Hepatocyte (in vitro differentiated cells): ENCODE measurements around the gene IFNA6. TPM values are rescaled to one million over a fixed set of nuclear protein-coding genes. Genes with fewer than 3 reads are reported as not detected.

ENCODE experiments used
- DNase-seq: peaks from one replicate; pipeline ENCODE4 v3.0.0-alpha.2; 2016; ENCODE audit warnings: low spot score
- H2AFZ ChIP-seq: fragments of 200-600 bp; sonication (generic); 2 replicates; pipeline ENCODE4 v1.6.0; 2016; ENCODE audit warnings: antibody characterized with exemption, mild to moderate bottlenecking
- H3K27ac ChIP-seq: fragments of 200-600 bp; sonication (generic); 2 replicates; pipeline ENCODE4 v1.5.1; 2016; ENCODE audit warnings: mild to moderate bottlenecking
- H3K27me3 ChIP-seq: fragments of 200-600 bp; sonication (generic); 2 replicates; pipeline ENCODE4 v1.6.1; 2016
- H3K36me3 ChIP-seq: fragments of 200-600 bp; sonication (generic); replicated peaks from 2 replicates; pipeline ENCODE4 v1.5.1; 2016; ENCODE audit warnings: low read depth; ENCODE audit not compliant: insufficient read depth
- H3K4me1 ChIP-seq: fragments of 200-600 bp; sonication (generic); 2 replicates; pipeline ENCODE4 v1.5.1; 2016; ENCODE audit warnings: mild to moderate bottlenecking, moderate library complexity; ENCODE audit not compliant: insufficient read depth
- H3K4me2 ChIP-seq: fragments of 200-600 bp; sonication (generic); 2 replicates; pipeline ENCODE4 v1.6.0; 2016
- H3K4me3 ChIP-seq: fragments of 200-600 bp; sonication (generic); 2 replicates; pipeline ENCODE4 v1.5.1; 2016; ENCODE audit warnings: mild to moderate bottlenecking
- H3K79me2 ChIP-seq: fragments of 200-600 bp; sonication (generic); 2 replicates; pipeline ENCODE4 v1.6.0; 2017; ENCODE audit warnings: mild to moderate bottlenecking
- H3K9me2 ChIP-seq: fragments of 200-600 bp; sonication (generic); replicated peaks from 2 replicates; pipeline ENCODE4 v1.6.0; 2017; ENCODE audit warnings: mild to moderate bottlenecking; ENCODE audit not compliant: insufficient read depth
- H3K9me3 ChIP-seq: fragments of 200-600 bp; sonication (generic); 2 replicates; pipeline ENCODE4 v1.5.1; 2016; ENCODE audit warnings: low read depth, mild to moderate bottlenecking
- H4K20me1 ChIP-seq: fragments of 200-600 bp; sonication (generic); 2 replicates; pipeline ENCODE4 v1.6.0; 2016; ENCODE audit warnings: mild to moderate bottlenecking; ENCODE audit not compliant: insufficient read depth, poor library complexity, severe bottlenecking
- EZH2 ChIP-seq: fragments of 200-600 bp; sonication (generic); IDR thresholded peaks from 2 replicates; pipeline ENCODE4 v1.6.1; 2016; ENCODE audit warnings: antibody characterized with exemption, mild to moderate bottlenecking, borderline replicate concordance
- EZH2phosphoT487 ChIP-seq: fragments of 200-600 bp; sonication (generic); IDR thresholded peaks from one replicate; pipeline ENCODE4 v1.6.1; 2018; ENCODE audit warnings: antibody characterized with exemption, mild to moderate bottlenecking, low read depth, moderate library complexity; ENCODE audit not compliant: unreplicated experiment, severe bottlenecking
- WGBS: methylation state at CpG from one replicate; pipeline ENCODE4 v1.1.6; 2016; ENCODE audit warnings: low lambda C conversion rate; ENCODE audit errors: missing lambda C conversion rate; 5-methylcytosine and 5-hydroxymethylcytosine counted together
- polyA plus RNA-seq: library from polyadenylated mRNA; unstranded; fragments of >200 nt; fragmentation: Nextera tagmentation; extraction: Ambion mirVana; gene quantifications from 2 replicates; pipeline ENCODE4 v1.2.1, GENCODE V29; 2016
- total RNA-seq: library from RNA; depleted of rRNA; stranded (reverse); fragments of >200 nt; gene quantifications from 2 replicates; pipeline ENCODE4 v1.2.3, GENCODE V29; 2014
- TF ChIP-seq, protein P1 (sequence below): fragments of 200-600 bp; sonication (generic); IDR thresholded peaks from 2 replicates; pipeline ENCODE4 v1.5.1; 2016; ENCODE audit warnings: antibody characterized with exemption, mild to moderate bottlenecking; ENCODE audit not compliant: poor library complexity

The IFNA6 gene
- total and polyA plus RNA-seq, 2 experiments from 2014 or later = not detected

DNA sequence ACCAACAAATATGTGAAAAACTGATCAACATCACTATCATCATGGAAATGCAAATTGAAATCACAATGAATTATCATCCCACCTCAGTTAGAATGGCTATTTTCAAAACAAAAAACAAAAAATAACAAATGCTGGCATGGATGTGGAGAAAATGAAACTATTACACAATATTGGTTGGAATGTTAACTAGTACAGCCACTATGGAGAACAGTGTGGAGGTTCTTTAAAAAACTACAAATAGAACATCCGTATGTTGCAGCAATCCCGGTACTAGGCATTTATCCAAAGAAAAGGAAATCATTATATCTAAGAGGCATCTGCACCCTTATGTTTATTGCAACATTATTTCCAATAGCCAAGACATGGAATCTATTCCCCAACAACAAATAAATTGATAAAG lies 36.5 kb downstream of the IFNA6 start:
- Histone ChIP-seq H3K4me2 (no peak overlapping the region), H3K27me3 (peaks cover 3% of the 10 kb centered on the region), H3K9me3 (no peaks in the 10 kb centered on the region), H3K4me3 (no peak overlapping the region), H3K36me3 (no peaks in the 10 kb centered on the region), H2AFZ (no peak overlapping the region), H3K27ac (no peak overlapping the region), H3K79me2 (no peaks in the 10 kb centered on the region), H4K20me1 (no peaks in the 10 kb centered on the region), H3K9me2 (no peaks in the 10 kb centered on the region), H3K4me1 (no peaks in the 10 kb centered on the region)
- TF ChIP-seq, protein P1, sequence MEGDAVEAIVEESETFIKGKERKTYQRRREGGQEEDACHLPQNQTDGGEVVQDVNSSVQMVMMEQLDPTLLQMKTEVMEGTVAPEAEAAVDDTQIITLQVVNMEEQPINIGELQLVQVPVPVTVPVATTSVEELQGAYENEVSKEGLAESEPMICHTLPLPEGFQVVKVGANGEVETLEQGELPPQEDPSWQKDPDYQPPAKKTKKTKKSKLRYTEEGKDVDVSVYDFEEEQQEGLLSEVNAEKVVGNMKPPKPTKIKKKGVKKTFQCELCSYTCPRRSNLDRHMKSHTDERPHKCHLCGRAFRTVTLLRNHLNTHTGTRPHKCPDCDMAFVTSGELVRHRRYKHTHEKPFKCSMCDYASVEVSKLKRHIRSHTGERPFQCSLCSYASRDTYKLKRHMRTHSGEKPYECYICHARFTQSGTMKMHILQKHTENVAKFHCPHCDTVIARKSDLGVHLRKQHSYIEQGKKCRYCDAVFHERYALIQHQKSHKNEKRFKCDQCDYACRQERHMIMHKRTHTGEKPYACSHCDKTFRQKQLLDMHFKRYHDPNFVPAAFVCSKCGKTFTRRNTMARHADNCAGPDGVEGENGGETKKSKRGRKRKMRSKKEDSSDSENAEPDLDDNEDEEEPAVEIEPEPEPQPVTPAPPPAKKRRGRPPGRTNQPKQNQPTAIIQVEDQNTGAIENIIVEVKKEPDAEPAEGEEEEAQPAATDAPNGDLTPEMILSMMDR = no peak
- TF ChIP-seq EZH2phosphoT487 (no peak), EZH2 (no peak)
- WGBS = 88% methylated on average over 2 of the region's 2 CpGs
- DNase-seq = no peak

DNA sequence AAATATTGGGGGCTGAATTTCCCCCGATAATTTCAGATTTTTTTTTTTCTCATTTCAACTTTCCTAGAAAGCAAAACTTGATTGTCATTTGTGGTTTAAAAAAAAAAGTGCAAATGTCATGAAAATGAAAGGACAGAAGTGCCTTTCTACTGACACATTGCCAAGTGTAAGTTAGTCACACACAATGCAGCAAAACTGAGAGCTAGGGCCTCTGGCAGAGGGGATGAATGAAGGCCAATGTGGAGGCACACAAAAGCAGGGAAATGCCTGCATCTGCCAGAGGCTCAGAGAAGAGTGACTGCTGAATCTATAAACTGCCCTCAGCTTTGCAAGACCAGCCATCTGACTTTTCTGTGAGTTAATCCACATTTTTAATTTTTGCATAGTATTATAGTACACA lies 38.8 kb downstream of the IFNA6 start:
- Histone ChIP-seq H3K27ac (no peak overlapping the region), H3K9me2 (no peaks in the 10 kb centered on the region), H3K9me3 (no peaks in the 10 kb centered on the region), H3K79me2 (no peaks in the 10 kb centered on the region), H2AFZ (no peak overlapping the region), H3K36me3 (no peaks in the 10 kb centered on the region), H3K4me2 (no peak overlapping the region), H4K20me1 (no peaks in the 10 kb centered on the region), H3K27me3 (no peaks in the 10 kb centered on the region), H3K4me1 (no peaks in the 10 kb centered on the region), H3K4me3 (no peak overlapping the region)
- TF ChIP-seq, protein P1 = no peak
- TF ChIP-seq EZH2phosphoT487 (no peak), EZH2 (no peak)
- WGBS = 94% methylated on average over 1 of the region's 1 CpG
- DNase-seq = no peak

DNA sequence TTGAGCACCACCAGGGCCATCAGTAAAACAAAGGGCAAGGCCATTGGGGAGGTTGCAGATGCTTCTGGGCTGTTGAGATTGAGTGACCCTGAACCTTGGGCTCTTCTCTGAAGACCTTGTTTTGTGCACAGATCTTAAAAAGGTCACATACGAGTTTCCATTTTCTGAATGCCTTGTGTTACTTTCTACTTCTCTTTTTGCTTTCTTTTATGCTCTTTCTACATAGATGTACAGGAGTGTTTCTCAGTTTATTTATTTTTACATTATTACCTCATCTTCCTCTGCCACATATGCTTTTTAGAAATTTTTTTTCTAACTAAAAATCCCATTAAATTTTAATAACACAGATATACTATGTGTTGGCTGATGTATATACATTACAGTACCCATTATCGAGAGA lies 45.5 kb downstream of the IFNA6 start, which contains the start of gene IFNA5:
IFNA5 (minus strand) TSS at position 101 of the 400 bp plus-strand sequence; CDS start at position 44, 57 bp downstream.
- 83% methylated on average over 2 of the region's 2 CpGs for WGBS
- no peaks in the 10 kb centered on the region for H3K9me2 ChIP-seq
- H3K36me3 ChIP-seq = no peaks in the 10 kb centered on the region
- H3K27me3 ChIP-seq = peaks cover 17% of the 10 kb centered on the region
- no peak within 1 kb of the TSS for H3K27ac ChIP-seq
- no peaks in the 10 kb centered on the region for H4K20me1 ChIP-seq
- H3K4me3 ChIP-seq = no peak within 1 kb of the TSS
- no peaks in the 10 kb centered on the region for H3K9me3 ChIP-seq
- DNase-seq = no peak
- no peaks in the 10 kb centered on the region for H3K79me2 ChIP-seq
- H3K4me2 ChIP-seq = no peak within 1 kb of the TSS
- H3K4me1 ChIP-seq = no peaks in the 10 kb centered on the region
- TF ChIP-seq, protein P1 = no peak
- TF ChIP-seq EZH2phosphoT487 = no peak
- TF ChIP-seq EZH2 = no peak
- H2AFZ ChIP-seq = no peak within 1 kb of the TSS

Other genes with a start within 250 kb of the IFNA6 start
- gene IFNW1, start 209.1 kb downstream of the IFNA6 start, total RNA-seq = not detected in 2 replicates
- not detected in 2 replicates for gene IFNW1, start 209.1 kb downstream of the IFNA6 start, polyA plus RNA-seq
- not detected in 2 replicates for gene IFNA21, start 184.2 kb downstream of the IFNA6 start, total RNA-seq
- gene IFNA21, start 184.2 kb downstream of the IFNA6 start, polyA plus RNA-seq = not detected in 2 replicates
- gene IFNA4, start 163.3 kb downstream of the IFNA6 start, total RNA-seq = not detected in 2 replicates
- gene IFNA4, start 163.3 kb downstream of the IFNA6 start, polyA plus RNA-seq = not detected in 2 replicates
- not detected in 2 replicates for gene IFNA7, start 148.7 kb downstream of the IFNA6 start, total RNA-seq
- gene IFNA7, start 148.7 kb downstream of the IFNA6 start, polyA plus RNA-seq = not detected in 2 replicates
- not detected in 2 replicates for gene IFNA10, start 143.7 kb downstream of the IFNA6 start, total RNA-seq
- not detected in 2 replicates for gene IFNA10, start 143.7 kb downstream of the IFNA6 start, polyA plus RNA-seq
- gene IFNA16, start 133.6 kb downstream of the IFNA6 start, total RNA-seq = not detected in 2 replicates
- gene IFNA16, start 133.6 kb downstream of the IFNA6 start, polyA plus RNA-seq = not detected in 2 replicates
- not detected in 2 replicates for gene IFNA17, start 122.7 kb downstream of the IFNA6 start, total RNA-seq
- not detected in 2 replicates for gene IFNA17, start 122.7 kb downstream of the IFNA6 start, polyA plus RNA-seq
- gene IFNA14, start 110.9 kb downstream of the IFNA6 start, total RNA-seq = not detected in 2 replicates
- gene IFNA14, start 110.9 kb downstream of the IFNA6 start, polyA plus RNA-seq = not detected in 2 replicates
- not detected in 2 replicates for gene IFNA5, start 45.6 kb downstream of the IFNA6 start, total RNA-seq
- not detected in 2 replicates for gene IFNA5, start 45.6 kb downstream of the IFNA6 start, polyA plus RNA-seq
- gene KLHL9, start 15.5 kb downstream of the IFNA6 start, total RNA-seq = 41.6 and 43.1 TPM in 2 replicates
- 17.5 and 18.6 TPM in 2 replicates for gene KLHL9, start 15.5 kb downstream of the IFNA6 start, polyA plus RNA-seq
- not detected in 2 replicates for gene IFNA13, start 17.2 kb upstream of the IFNA6 start, total RNA-seq
- not detected in 2 replicates for gene IFNA13, start 17.2 kb upstream of the IFNA6 start, polyA plus RNA-seq
- not detected in 2 replicates for gene IFNA2, start 34.5 kb upstream of the IFNA6 start, total RNA-seq
- gene IFNA2, start 34.5 kb upstream of the IFNA6 start, polyA plus RNA-seq = not detected in 2 replicates
- not detected in 2 replicates for gene IFNA8, start 58.2 kb upstream of the IFNA6 start, total RNA-seq
- not detected in 2 replicates for gene IFNA8, start 58.2 kb upstream of the IFNA6 start, polyA plus RNA-seq
- not detected in 2 replicates for gene IFNA1, start 89.6 kb upstream of the IFNA6 start, total RNA-seq
- not detected in 2 replicates for gene IFNA1, start 89.6 kb upstream of the IFNA6 start, polyA plus RNA-seq
- 0.64 and 0.67 TPM in 2 replicates for gene IFNE, start 131.4 kb upstream of the IFNA6 start, total RNA-seq
- gene IFNE, start 131.4 kb upstream of the IFNA6 start, polyA plus RNA-seq = not detected in 2 replicates